Ovary (tissue), 9 donors: ENCODE measurements around the gene SSC5D. TPM values are rescaled to one million over a fixed set of nuclear protein-coding genes. Genes with fewer than 3 reads are reported as not detected.

Experiments used
- DNase-seq, 5 donors: peaks; one replicate each; pipeline ENCODE4 v3.0.0-alpha.2; 2019 to 2020
- H3K27ac ChIP-seq, 2 donors: fragments of 200-600 bp; one replicate each; pipeline versions ENCODE4 v1.5.1 to v1.8.0; 2019 to 2022
- H3K27me3 ChIP-seq: fragments of 200-600 bp; one replicate; pipeline ENCODE4 v1.8.0; 2022
- H3K36me3 ChIP-seq: fragments of 200-600 bp; sonication (generic); one replicate; pipeline ENCODE4 v1.5.1; 2019
- H3K4me1 ChIP-seq: one replicate; pipeline ENCODE4 v1.8.1; 2013; ENCODE audit warnings: mild to moderate bottlenecking, moderate library complexity; ENCODE audit not compliant: insufficient read depth
- H3K4me3 ChIP-seq: fragments of 200-600 bp; sonication (generic); one replicate; pipeline ENCODE4 v1.5.1; 2017
- H3K9me3 ChIP-seq, 2 donors: fragments of 200-600 bp in 1 of 2; sonication (generic) in 1 of 2; one replicate each; pipeline versions ENCODE4 v1.5.1 to v1.8.1; 2013 to 2019; ENCODE audit warnings: mild to moderate bottlenecking in 1 of 2, moderate library complexity in 1 of 2
- CTCF ChIP-seq, 3 donors: fragments of 450-650 bp in 2 of 3; fragments of 200-600 bp in 1 of 3; IDR thresholded peaks; one replicate each; pipeline versions ENCODE4 v1.5.1 to v1.8.0; 2016 to 2022; ENCODE audit warnings: antibody characterized with exemption in 3 of 3, mild to moderate bottlenecking in 1 of 3
- EP300 ChIP-seq: sonication (generic); formaldehyde crosslinking; IDR thresholded peaks from one replicate; pipeline ENCODE4 v1.6.1; 2017; ENCODE audit warnings: antibody characterized with exemption
- POLR2A ChIP-seq: fragments of 450-650 bp; IDR thresholded peaks from one replicate; pipeline ENCODE4 v1.6.1; 2017; ENCODE audit warnings: antibody characterized with exemption, mild to moderate bottlenecking, moderate library complexity
- WGBS, 3 donors: extraction: QIAGEN DNeasy Blood & Tissue Kit in 1 of 3; methylation state at CpG; one replicate each; pipeline versions ENCODE4 v1.1.5 to v1.1.7; 2013 to 2017; 5-methylcytosine and 5-hydroxymethylcytosine counted together
- intact Hi-C, 4 donors: fragments of 100-400 bp; cut with DNase I; formaldehyde crosslinking; loops; one replicate each; pipeline versions ENCODE4 v1.11.0 to v1.15.1; 2022 to 2023
- polyA plus RNA-seq, 2 donors: library from polyadenylated mRNA; stranded (reverse); fragments of 200-250 nt in 1 of 2; fragments of 350-450 nt in 1 of 2; fragmentation: Illumina TruSeq in 1 of 2; extraction: RNeasy Lipid Tissue Mini Kit (QIAGEN cat#74804) in 1 of 2; gene quantifications; one replicate each; pipeline ENCODE4 v1.2.3, GENCODE V29; 2013 to 2014
- total RNA-seq, 7 donors: library from RNA; depleted of rRNA in 2 of 7; stranded (reverse); fragments of >200 nt in 2 of 7; fragmentation: NEBNext Ultra II Directional in 3 of 7; extraction: Animal tissue kit (Norgen Biotek cat#: 25700) in 3 of 7; gene quantifications; one replicate each; pipeline versions ENCODE4 v1.1.0 to v1.2.4, GENCODE V29; 2016 to 2023
- donor health status: DM: no; HTN: no; CAD: no; lungs with moderate emphysema.
- donor health status: DM: no; HTN: no; CAD: no.
- donor health status: Bipolar disorder and iron deficiency.
- donor health status: DM: yes; HTN: yes; CAD: no.
- donor health status: DM: no; HTN: no; CAD: no.
- donor health status: DM: yes; HTN: yes; CAD: no.

The SSC5D gene
- total and polyA plus RNA-seq, 9 donors: 5.7 to 29.7 (median 12.4) TPM

- H3K9me3 ChIP-seq: no peaks in the 10 kb centered on the region
- H3K27ac ChIP-seq: no peak overlapping the region
- peak in 3 of 5 donors; percentile 50 to 74 (median 63) for DNase-seq
- TF ChIP-seq POLR2A (no peak), EP300 (no peak), CTCF (IDR thresholded peaks at IDR 0.05) (no peak)
- H3K4me1 ChIP-seq: peaks cover 2% of the 10 kb centered on the region
- no peaks in the 10 kb centered on the region for H3K36me3 ChIP-seq
- WGBS, 3 donors: 17 to 18% (median 17%) methylated on average over 35 of the region's 35 CpGs
- intact Hi-C loops: loop anchor here in 1 of 4 donors (5.0 kb wide), 1 partner anchor 41 kb away; no protein-coding TSS in a partner anchor
- H3K4me3 ChIP-seq: no peak overlapping the region
- no peaks in the 10 kb centered on the region for H3K27me3 ChIP-seq
These were observed 38.3 kb downstream of the SSC5D start for GRCh38 chr19:55526216-55527196.

DNA sequence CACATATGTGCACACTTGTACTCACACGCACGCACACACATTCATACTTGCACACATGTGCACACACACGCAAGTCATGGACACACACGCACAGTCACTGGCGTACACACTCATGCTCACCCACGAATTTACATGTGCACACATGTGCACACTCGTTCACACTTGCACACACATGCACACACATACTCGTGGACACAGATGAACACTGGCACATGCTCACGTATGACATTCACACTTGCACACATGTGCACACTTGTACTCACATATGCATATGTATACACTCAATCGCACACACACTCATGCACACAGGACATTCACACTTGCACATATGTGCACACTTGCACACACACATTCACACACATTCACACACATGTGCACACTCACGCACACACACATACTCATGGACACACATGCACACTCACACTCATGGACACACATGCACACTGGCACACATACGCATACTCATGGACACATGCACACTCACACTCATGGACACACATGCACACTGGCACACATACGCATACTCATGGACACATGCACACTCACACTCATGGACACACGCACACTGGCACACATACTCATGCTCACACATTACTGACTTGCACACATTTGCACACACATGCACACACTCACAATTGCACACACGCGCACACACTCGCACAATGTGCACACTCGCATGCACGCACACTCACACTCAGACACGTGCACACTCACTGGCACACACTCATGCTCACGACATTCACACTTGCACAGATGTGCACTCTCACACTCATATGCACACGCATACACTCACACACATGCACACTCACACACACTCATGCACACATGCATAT is 39.2 kb downstream of the SSC5D start:
- TF ChIP-seq CTCF (IDR thresholded peaks at IDR 0.05) (no peak), POLR2A (no peak), EP300 (no peak)
- WGBS, 3 donors: 75 to 81% (median 77%) methylated on average over 22 of the region's 22 CpGs
- Histone ChIP-seq H3K4me1 (peaks cover 2% of the 10 kb centered on the region), H3K4me3 (no peak overlapping the region), H3K27me3 (no peaks in the 10 kb centered on the region), H3K36me3 (no peaks in the 10 kb centered on the region), H3K9me3 (no peaks in the 10 kb centered on the region), H3K27ac (no peak overlapping the region)
- intact Hi-C loops: loop anchor here in 1 of 4 donors (5.0 kb wide), 1 partner anchor 40 kb away; no protein-coding TSS in a partner anchor
- DNase-seq: no peak

DNA sequence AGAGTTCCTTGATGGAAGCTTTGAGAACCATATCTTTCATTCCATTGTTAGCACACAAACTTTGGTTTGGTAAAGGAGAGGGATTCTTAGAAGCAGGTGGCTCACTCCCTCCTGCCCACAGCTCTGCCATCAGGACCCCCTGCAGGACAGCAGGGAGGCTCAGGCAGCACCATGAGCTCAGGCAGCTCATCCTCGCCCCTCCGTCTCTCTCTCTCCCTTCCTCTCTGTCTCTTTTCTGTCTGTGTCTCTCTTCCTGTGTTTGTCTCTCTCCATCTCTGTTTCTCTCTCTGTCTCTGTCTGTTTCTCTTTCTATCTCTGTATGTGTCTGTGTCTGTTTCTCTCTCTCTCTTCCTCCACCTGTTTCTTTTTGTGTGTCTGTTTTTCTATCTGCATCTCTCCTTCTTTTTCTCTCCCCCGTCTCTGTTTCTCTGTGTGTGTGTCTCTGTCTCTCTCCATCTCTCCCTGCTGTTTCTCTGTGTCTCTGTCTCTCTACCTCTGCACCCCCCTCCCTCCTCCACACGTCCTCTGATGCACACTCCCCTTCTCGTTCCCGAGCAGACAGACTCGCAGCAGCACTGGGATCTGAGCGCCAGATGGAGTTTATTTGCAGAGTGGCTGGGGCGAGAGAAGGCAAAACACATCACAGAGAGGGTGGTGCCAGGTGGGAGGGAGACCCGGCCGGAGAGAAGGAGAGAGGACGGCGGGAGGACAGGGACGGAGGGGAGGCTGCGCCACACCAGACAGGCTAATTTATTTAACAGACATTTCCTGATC is 40.0 kb downstream of the SSC5D start:
- Histone ChIP-seq H3K4me1 (peaks cover 2% of the 10 kb centered on the region), H3K9me3 (no peaks in the 10 kb centered on the region), H3K36me3 (no peaks in the 10 kb centered on the region), H3K27ac (no peak overlapping the region), H3K27me3 (no peaks in the 10 kb centered on the region), H3K4me3 (no peak overlapping the region)
- TF ChIP-seq POLR2A (no peak), EP300 (no peak)
- intact Hi-C loops: loop anchor here in 1 of 4 donors (5.0 kb wide), 1 partner anchor 39 kb away; no protein-coding TSS in a partner anchor
- DNase-seq: no peak
- 6 to 10% (median 9%) methylated on average over 15 of the region's 15 CpGs for WGBS, 3 donors

DNA sequence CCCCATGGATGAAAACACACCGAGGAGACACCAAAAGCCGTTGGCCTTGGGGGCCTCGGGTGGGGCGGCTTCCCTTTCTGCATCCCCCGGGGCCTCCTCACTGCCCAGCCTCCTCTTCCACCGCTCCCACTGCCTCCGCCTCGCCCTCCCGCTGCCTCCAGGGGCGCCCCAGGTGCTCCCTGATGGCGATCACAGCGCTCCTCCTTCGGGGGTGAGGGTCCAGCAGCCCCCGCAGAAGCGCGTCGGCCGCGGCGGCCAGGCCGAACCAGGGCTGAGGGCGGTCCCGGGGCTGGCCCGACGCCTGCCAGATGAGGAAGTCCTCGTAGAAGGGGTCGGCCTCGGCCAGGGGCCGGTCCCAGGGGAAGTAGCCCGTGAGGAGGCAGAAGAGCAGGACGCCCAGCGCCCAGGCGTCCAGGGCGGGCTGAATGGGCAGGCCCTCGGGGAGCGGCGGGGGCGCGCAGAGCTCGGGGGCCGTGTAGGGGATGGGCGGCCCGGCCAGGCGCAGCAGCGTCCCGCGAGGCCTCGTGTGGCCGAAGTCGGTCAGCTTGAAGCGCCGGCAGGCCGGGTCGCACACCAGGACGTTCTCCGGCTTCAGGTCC is 41.5 kb downstream of the SSC5D start:
- intact Hi-C loops: loop anchor here in 1 of 4 donors (5.0 kb wide), 1 partner anchor 38 kb away; no protein-coding TSS in a partner anchor
- DNase-seq: no peak
- Histone ChIP-seq H3K27me3 (no peaks in the 10 kb centered on the region), H3K4me1 (peaks cover 2% of the 10 kb centered on the region), H3K36me3 (no peaks in the 10 kb centered on the region), H3K27ac (no peak overlapping the region), H3K4me3 (no peak overlapping the region), H3K9me3 (no peaks in the 10 kb centered on the region)
- 84 to 91% (median 85%) methylated on average over 55 to 56 of the region's 56 CpGs for WGBS, 3 donors
- no peak for TF ChIP-seq CTCF (IDR thresholded peaks at IDR 0.05)
- TF ChIP-seq EP300: no peak
- no peak for TF ChIP-seq POLR2A
